ENCODE results near the gene TAF4.

DNA sequence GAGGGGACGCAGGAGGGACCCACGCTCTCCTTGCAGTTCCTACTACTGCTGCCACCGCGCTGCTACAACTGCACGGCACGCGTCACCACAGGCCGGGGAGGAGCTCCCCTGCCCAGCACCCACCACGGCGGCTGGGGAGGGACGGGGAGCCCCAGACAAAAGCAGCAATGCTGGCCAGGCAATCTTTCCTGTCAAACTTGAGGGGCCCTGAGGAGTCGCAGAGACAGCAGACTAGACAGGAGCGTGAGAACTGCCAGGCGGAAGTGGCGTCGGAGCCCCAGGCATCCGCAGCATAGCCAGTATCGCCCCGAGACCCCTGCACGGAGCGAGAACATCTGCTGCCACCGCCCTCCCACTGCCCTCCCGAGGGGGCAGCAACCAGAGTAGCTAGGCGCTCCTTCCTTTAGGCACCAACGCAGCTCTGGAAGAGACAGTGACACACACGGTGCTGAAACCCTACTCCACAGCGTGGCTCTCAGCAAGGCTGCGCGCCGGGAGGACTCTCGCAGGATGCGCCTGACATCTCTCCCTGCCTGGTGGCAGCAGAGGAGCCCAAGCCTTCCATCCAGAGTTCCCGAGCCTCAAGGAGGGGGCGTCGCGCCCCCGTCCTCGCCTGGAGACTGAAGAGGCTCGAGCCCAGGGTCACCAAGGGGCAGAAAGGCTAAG, 2.2 kb downstream of the TAF4 start:
- TF ChIP-seq CTCF (IDR thresholded peaks at IDR 0.05), result no peak
- no peak for TF ChIP-seq POLR2A (IDR thresholded peaks at IDR 0.05)

Data from vagina (tissue), 2 donors.